ENCODE results near the gene CDH12.

DNA sequence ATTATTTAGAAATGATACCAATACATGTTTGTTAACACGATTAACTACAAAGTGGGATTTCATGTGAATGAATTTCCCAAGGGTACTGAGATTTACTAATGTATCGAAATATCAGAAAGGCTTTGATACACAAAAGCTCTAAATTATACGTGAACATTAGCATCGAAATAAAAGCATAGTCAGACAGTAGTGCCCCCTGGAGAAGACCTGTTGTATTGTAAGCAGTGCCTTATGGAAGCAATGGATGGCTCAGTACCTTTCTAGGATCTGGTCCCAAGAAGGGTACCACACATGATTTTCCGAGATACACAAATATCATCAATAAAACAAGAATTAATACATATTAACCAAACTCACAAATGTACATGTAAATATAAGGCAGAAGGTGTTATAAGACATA is 153.8 kb downstream of the CDH12 start:
- TF ChIP-seq CTCF (IDR thresholded peaks at IDR 0.05; ENCODE audit: low read depth, low read length): no peak
- TF ChIP-seq EZH2phosphoT487 (IDR thresholded peaks at IDR 0.05; ENCODE audit: low read depth): no peak
